NCI-H2081 treated with DMSO at 0.1 percent for 48 hours (cell line): ENCODE measurements around the gene SLC6A1.
"Not testable (repeated sequence)": the region's sequence is repeated elsewhere in the genome, so short reads cannot be mapped to it uniquely, and the experiment has no call there.

Source experiments
- DNase-seq: peaks from one replicate; lab custom pipeline; 2025; lab: John Stamatoyannopoulos, UW

The SLC6A1 gene

DNA sequence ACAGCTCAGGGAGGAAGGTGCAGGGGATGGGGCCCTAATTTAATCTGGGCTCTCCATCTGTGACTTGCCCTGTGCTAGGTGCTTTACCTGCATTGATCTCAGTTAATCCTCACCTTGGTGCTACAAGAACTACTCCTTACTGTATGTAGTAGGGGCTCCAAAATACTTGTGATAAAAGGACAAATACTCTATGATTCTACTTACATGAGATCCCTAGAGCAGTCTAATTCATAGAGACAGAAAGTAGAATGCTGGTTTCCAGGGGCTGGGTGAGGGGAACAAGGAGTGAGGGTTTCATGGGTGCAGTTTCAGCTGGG, 67.2 kb downstream of the SLC6A1 start:
- DNase-seq = no peak

DNA sequence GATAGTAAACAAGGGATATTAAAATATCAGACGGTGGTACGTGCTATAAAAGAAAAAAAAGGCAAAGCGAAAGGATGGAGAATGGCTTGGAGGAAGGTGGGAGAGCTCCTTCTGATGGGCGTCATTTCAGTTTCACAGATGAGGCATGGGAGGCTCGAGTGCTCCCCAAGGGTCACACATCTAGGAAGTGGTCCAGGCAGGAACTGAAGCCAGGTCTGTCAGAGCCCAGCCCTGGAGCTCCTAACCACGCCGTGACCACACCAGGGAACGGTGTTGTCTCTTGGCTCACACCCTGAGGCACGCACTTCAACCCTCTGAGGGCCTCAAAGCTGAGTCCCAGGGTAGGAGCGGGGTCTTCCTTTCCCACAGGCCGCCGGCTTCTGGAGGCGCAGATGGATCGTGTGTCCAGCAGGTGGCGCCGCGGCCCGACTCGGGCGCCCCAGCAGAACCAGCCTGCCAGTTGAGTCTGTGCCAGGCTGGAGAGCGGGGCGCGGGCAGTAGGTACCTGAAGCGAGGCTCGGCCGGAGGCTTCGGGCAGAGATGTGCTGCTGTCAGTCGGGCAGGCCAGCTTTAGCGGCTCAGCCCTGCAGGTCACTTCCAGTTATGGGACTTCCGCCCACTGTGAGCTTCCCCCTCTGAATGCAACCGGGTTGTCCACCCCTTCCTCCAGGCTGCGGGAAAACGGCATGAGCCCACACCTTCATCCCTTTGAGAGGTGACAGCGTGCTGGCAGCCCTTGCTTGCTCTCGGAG, 68.1 kb downstream of the SLC6A1 start:
- DNase-seq = no peak

DNA sequence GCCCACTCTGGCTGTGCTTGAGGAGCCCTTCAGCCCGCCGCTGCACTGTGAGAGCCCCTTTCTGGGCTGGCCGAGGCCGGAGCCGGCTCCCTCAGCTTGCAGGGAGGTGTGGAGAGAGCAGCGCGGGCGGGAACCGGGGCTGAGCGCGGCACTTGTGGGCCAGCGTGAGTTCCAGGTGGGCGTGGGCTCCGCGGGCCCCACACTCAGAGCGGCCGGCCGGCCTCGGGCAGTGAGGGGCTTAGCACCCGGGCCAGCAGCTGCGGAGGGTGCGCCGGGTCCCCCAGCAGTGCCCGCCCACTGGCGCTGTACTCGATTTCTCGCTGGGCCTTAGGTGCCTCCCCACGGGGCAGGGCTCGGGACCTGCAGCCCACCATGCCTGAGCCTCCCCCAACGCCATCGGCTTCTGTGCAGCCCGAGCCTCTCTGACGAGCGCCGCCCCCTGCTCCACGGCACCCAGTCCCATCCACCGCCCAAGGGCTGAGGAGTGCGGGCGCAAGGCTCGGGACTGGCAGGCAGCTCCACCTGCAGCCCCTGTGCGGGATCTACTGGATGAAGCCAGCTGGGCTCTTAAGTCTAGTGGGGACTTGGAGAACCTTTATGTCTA, 68.8 kb downstream of the SLC6A1 start:
- DNase-seq = not testable (repeated sequence)

GRCh38 chr3:11062704-11063103, 70.2 kb downstream of the SLC6A1 start:
- DNase-seq = no peak

DNA sequence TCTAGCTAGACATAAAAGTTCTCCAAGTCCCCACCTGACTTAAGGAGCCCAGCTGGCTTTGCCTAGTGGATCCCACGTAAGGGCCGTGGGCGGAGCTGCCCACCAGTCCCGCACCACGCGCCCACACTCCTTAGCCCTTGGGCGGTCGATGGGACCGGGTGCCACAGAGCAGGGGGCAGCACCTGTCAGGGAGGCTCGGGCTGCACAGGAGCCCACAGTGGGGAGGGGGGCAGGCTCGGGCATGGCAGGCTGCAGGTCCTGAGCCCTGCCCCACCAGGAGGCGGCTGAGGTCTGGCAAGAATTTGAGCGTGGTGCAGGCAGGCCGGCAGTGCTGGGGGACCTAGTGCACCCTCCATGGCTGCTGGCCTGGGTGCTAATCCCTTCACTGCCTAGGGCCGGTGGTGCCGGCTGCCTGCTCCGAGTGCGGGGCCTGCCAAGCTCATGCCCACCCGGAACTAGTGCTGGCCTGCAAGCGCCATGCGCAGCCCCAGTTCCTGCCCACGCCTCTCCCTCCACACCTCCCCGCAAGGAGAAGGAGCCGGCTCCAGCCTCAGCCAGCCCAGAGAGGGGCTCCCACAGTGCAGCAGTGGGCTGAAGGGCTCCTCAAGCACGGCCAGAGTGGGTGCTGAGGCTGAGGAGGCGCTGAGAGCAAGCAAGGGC, 78.7 kb downstream of the SLC6A1 start:
- DNase-seq = no peak

GRCh38 chr3:11072631-11073030, 80.1 kb downstream of the SLC6A1 start:
- no peak for DNase-seq

DNA sequence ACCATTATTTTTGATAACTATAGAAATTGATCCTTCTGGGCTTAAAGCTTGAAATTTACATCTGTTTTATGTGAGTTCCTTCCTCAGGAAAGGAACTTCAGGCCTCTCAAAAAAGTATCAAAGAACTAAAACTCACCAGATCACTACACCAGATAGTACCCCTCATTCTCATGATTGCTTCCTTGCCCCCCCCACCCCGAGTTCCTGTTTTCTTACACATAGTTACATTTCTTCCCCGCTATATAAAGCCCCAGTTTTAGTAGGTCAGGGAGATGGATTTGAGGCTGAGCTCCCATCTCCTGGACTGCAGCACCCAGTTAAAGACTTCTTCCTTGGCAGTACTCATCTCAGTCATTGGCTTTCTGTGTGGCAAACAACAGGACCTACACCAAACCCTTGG, 81.5 kb downstream of the SLC6A1 start:
- DNase-seq = no peak

- no peak for DNase-seq
Measured at GRCh38 chr3:11074451-11074850, 81.9 kb downstream of the SLC6A1 start.

- DNase-seq = not testable (repeated sequence)
Measured at GRCh38 chr3:11075122-11075521, 82.6 kb downstream of the SLC6A1 start.

GRCh38 chr3:11076711-11077110, 84.2 kb downstream of the SLC6A1 start:
- DNase-seq = no peak

DNA sequence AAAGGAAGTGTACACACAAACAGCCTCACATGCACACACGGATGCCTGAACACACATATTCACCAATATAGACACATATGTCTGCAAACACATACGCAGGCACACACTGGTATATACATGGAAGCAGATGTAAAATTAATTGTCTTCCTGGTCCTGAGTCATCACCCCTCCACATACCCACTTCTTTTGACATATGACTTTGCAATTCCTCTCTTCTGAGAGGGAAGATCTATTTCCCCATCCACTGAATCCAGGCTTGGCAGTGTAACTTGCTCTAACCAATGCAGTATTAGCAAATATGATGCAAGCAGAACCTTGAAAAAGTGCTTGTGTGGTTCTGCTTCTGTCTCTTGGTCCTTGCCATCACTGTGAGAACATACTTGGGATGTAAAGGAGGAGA, 84.9 kb downstream of the SLC6A1 start:
- DNase-seq = no peak

DNA sequence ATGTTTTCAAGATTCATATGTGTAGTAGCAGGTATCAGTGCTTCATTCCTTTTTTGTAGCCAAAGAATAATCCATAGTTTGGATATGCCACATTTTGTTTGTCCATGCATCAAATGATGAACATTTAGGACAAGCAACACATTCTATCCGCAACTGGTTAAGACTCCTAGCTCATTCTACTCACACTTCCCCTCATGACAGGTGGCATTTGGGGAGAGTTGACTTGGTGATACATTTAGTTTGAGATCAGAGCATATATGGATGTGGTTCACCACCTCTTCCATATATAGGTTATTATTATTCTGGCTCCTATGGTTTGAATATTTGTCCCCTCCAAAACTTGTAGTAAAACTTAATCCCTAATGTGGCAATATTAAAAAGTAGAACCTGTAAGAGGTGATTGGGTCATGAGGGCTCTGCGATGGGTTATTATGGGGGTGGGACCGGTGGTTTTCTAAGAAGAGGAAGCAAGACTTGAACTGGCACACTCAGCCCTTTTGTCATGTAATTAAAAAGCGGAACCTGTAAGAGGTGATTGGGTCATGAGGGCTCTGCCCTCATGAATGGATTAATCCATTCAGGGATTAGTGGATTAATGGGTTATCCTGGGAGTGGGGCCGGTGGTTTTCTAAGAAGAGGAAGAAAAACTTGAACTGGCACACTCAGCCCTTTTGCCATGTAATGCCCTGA, 86.4 kb downstream of the SLC6A1 start:
- no peak for DNase-seq

- DNase-seq = no peak
Measured at GRCh38 chr3:11080492-11080891, 87.9 kb downstream of the SLC6A1 start.

GRCh38 chr3:11084098-11084497, 91.5 kb downstream of the SLC6A1 start:
- no peak for DNase-seq

DNA sequence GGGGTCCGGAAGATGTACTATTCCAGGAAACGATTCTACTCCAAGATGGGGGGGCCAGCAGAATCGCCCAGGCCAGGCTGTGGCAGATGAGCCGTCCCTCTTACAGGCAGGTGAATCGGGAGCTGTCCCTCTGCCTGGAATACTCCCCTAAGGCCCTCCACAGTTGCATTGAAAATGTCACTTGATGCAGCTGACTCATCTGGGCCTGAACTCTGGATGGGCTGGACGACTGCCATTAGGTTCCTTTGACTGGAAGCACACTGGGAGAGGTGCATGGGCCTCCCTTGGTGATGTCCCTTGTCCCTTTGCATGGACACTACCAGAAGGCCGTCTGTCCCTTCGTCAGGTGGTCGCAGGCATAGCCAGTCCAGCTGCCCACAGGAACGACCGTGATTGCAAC, 92.1 kb downstream of the SLC6A1 start:
- DNase-seq = no peak

DNA sequence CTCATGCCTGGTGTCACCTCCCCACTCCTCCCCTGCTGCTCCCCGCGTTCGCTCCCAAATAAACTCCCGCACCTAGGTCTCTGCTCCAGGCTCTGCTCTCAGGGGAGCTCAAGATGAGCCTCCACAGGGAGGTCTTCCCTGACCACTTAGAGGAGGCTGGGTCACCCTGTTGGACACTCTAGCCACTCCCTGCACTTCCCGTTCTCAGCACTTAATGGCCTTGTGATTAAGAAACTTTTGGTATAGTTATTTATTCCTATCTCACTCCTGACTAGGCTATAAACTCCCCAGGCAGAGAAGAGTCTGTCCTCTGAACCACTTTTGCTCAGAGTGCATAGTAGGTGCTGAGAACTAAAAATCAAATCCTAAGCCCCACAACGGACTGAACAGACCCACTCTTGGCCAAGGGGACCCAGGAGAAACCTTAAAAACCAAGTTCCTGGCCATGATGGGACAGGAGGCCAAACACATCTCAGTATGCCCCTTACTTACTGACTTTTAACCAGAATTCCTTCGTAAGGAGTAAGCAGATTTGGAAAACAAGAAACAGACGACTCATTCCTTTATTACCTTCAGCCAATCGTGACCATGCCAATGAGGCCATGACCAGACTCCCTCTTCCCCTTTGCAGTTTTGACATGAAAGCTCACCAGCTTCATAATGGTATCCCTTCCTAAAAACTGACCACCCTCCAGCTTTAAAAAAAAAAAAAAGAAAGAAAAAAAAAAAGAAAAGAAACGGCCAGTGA, 92.7 kb downstream of the SLC6A1 start:
- DNase-seq = no peak

GRCh38 chr3:11086856-11087255, 94.3 kb downstream of the SLC6A1 start:
- no peak for DNase-seq

- DNase-seq = no peak
Measured at GRCh38 chr3:11088066-11088465, 95.5 kb downstream of the SLC6A1 start.

GRCh38 chr3:11088831-11089230, 96.3 kb downstream of the SLC6A1 start:
- DNase-seq = no peak
